GM12801 (cell line): ENCODE data around the gene MFAP2.

Experiments used
- TF ChIP-seq, protein P1 (sequence below): IDR thresholded peaks from one replicate; pipeline ENCODE4 v1.5.1; 2011; ENCODE audit warnings: control low read depth; ENCODE audit not compliant: insufficient read length; ENCODE audit errors: extremely low read depth

The MFAP2 gene

DNA sequence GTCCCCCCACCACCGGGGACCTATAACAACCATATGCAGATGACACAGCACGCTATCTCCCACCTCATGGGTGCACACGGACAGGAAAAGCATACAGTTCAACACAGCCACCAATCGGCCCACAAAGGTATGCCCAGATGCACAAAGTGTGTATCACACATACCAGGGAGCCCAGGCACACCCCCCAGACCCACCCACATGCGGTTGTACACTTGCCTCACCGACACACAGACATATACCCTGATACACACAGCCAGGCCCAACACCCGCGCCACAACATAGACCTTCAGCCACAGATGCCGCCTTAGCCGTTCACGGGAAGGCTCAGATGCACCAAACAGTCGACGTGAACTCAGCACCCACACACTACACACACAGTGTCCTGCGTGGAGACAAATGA, 53.2 kb downstream of the MFAP2 start:
- TF ChIP-seq, protein P1, sequence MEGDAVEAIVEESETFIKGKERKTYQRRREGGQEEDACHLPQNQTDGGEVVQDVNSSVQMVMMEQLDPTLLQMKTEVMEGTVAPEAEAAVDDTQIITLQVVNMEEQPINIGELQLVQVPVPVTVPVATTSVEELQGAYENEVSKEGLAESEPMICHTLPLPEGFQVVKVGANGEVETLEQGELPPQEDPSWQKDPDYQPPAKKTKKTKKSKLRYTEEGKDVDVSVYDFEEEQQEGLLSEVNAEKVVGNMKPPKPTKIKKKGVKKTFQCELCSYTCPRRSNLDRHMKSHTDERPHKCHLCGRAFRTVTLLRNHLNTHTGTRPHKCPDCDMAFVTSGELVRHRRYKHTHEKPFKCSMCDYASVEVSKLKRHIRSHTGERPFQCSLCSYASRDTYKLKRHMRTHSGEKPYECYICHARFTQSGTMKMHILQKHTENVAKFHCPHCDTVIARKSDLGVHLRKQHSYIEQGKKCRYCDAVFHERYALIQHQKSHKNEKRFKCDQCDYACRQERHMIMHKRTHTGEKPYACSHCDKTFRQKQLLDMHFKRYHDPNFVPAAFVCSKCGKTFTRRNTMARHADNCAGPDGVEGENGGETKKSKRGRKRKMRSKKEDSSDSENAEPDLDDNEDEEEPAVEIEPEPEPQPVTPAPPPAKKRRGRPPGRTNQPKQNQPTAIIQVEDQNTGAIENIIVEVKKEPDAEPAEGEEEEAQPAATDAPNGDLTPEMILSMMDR: no peak

DNA sequence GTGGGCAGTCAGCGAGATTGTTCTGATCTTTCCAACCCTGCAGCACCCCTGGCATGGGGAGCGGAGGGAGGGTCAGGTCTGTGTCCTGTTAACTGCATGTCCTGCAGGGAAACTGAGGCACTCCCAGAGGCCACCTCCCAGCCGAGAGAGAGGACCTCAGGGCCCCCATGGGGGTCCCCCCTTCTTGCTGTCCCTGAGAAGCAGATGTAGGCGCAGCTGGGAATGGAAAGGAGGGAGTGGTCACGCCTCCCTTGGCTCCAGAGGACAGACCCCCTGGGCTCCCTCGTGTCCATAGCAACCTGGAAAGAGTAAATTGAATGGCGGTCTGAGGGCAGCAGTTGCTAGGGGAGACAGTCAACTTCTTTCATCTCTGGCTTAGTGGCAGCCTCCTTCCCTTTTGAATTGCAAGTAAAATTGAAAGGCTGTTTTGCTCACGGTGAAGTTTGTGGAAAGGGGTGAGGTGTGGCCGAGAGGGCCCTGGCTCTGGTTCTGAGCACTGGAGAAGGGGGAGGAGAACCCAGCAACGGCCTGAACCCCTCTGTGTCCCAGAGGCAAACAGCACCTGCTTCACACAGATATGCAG, 53.8 kb downstream of the MFAP2 start:
- TF ChIP-seq, protein P1: no peak

DNA sequence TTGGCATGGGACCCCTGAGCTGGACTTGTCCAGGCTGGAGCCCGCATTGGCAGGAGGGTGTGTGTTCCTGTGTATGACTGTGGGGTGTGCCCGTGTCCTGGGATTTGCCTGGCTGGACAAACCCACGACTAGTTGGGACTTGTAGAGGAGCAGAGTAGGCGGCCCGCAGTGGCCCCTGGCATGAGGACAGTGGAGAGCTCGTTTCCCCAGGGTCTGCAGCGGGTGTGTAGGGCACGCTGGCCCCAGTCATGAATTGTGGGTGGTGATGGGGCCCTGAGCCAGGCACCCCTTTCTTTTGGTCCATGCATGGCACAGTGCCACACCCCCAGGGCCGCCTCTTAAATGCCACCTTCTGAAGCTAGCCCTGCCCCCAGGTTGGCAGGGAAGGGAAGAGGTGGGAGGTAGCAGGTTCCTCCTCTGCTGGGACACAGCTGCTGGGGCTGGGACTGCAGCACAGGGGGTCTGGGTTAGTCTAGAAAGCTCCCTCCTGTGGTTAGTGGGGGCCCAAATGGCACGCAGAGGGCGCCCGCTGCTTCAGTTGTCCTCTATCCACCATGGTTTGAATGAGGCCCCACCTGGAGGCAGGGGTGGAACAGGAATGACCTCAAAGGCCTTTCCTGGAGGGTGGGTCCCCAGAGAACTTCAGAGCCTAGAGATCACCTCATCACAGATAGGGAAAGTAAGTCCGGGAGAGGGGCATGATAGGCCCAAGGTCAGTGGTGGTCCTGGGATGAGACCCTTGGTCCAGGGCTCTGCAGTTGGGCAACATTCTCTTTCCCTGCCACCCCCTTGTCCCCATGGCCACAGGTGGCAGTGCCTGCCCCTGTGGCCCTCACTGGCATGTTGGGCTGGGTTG, 54.6 kb downstream of the MFAP2 start:
- TF ChIP-seq, protein P1: no peak

GRCh38 chr1:16924919-16925477, 55.4 kb downstream of the MFAP2 start:
- TF ChIP-seq, protein P1: no peak
